OCI-LY1 (cell line): ENCODE measurements around the gene GSE1.

Experiments
- EZH2 ChIP-seq: fragments of 200-600 bp; sonication (generic), shearing (Covaris generic); IDR thresholded peaks from 2 replicates; pipeline ENCODE4 v1.8.0; 2017; ENCODE audit warnings: borderline replicate concordance, mixed run types, mild to moderate bottlenecking, antibody characterized with exemption, low read length, moderate library complexity, mixed read lengths
- TF ChIP-seq, protein P1 (sequence below): fragments of 200-600 bp; sonication (generic), shearing (Covaris generic); IDR thresholded peaks from 2 replicates; pipeline ENCODE4 v1.5.1; 2017; ENCODE audit warnings: mild to moderate bottlenecking, antibody characterized with exemption, low read length, moderate library complexity, mixed read lengths

DNA sequence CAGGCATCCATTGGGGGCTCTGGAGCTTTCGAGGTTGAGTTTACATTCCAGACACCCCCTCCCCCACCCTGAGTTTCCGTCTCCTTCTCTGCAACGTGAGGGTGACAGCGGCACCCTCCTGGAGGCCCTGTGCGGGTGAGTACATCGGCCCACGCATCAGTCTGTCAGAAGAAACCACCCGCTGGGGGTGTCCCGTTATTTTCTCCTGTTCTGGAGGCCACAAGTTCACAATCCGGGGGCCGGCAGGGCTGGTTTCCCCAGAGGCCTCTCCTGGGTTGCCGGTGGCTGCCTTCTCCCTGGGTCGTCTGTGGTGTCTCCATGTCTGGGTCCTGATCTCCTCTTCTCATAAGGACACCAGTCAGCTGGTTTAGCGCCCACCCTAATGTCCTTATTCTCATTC lies 35.7 kb downstream of the GSE1 start:
- TF ChIP-seq, protein P1, sequence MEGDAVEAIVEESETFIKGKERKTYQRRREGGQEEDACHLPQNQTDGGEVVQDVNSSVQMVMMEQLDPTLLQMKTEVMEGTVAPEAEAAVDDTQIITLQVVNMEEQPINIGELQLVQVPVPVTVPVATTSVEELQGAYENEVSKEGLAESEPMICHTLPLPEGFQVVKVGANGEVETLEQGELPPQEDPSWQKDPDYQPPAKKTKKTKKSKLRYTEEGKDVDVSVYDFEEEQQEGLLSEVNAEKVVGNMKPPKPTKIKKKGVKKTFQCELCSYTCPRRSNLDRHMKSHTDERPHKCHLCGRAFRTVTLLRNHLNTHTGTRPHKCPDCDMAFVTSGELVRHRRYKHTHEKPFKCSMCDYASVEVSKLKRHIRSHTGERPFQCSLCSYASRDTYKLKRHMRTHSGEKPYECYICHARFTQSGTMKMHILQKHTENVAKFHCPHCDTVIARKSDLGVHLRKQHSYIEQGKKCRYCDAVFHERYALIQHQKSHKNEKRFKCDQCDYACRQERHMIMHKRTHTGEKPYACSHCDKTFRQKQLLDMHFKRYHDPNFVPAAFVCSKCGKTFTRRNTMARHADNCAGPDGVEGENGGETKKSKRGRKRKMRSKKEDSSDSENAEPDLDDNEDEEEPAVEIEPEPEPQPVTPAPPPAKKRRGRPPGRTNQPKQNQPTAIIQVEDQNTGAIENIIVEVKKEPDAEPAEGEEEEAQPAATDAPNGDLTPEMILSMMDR: no peak
- no peak for TF ChIP-seq EZH2
